GM21381 (cell line): ENCODE measurements around the gene ITGA6.

Experiments used
- ATAC-seq: cut with Tn5 transposase; IDR thresholded peaks from one replicate; pipeline ENCODE4 v1.9.1; 2021; ENCODE audit warnings: mild to moderate bottlenecking, moderate library complexity; ENCODE audit not compliant: unreplicated experiment

ITGA6 gene

GRCh38 chr2:172464400-172465129 is 37.2 kb downstream of the ITGA6 start:
- ATAC-seq: no peak

DNA sequence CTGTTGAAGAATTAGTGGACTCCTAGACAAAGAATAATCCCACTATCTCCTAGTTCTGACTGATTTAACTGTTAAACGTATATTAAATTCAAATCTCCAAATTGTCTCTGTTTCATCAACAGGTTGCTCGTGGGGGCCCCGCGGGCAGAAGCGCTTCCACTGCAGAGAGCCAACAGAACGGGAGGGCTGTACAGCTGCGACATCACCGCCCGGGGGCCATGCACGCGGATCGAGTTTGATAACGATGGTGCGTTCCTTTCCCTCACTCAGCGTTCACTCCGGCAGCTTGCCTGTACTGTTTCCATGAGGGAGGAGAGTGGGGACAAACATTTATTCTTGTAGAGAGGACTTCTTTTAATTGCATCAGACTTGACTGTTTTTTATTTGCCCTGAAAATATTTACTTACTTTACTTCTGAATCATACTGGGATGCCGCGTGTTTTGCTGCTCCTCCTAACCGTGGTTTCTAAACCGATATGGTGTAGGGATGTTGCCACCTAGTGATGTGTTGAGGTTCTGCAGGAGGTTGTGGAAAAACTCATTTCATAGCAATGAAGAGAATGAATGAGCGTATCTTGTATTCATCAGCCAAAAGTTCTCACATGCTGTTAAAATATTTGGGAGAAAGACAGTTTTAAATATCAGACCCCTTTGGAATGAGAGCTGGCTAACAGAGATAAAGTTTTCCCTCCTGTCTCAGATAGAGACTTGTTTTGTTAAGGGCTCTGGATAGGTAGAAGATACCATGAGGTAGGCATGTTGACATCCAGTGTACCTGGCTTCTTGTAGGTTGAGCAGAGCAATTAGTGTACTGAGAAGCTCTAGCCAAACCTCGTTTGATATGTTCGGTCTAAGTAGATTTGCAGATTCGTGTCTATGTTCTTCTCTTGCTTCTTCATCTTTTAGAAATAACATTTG is 38.3 kb downstream of the ITGA6 start:
- ATAC-seq: no peak

DNA sequence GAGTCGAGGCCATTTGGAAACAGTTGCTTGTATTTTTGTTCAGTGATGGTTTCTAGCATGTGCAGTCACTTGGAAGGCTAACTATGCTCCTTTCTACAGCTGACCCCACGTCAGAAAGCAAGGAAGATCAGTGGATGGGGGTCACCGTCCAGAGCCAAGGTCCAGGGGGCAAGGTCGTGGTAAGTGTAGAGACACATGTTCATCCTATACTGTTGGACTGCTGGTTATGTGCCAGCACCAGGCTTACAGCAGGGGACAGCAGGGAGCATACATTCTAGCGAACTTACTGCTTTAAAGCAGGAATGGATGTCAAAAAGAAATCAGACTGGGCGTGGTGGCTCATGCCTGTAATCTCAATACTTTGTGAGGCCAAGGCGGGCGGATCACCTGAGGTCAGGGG is 40.0 kb downstream of the ITGA6 start:
- no peak for ATAC-seq

GRCh38 chr2:172470958-172471922 is 43.9 kb downstream of the ITGA6 start:
- no peak for ATAC-seq

GRCh38 chr2:172472446-172473033 is 45.2 kb downstream of the ITGA6 start:
- no peak for ATAC-seq

GRCh38 chr2:172473167-172473566 is 45.8 kb downstream of the ITGA6 start:
- ATAC-seq: no peak

DNA sequence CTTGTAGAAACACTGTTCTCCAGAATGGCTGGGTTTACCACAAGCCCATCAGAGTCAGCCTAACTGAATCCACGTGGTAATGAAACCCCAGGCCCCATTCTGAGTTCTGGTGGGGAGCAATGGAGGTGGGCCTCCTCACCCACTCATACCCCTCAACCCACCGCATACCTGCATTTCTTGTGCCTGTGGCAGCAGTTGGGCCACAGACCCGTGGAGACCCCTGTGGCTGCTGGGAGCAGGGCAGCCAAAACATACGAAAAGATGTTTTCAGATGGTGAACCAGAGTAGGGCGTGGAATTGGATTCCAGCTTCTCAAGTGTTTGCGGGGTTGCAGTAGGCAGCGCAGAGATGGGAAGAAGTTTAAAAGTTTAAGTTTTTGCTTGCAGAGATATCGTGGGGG is 51.0 kb downstream of the ITGA6 start:
- no peak for ATAC-seq

DNA sequence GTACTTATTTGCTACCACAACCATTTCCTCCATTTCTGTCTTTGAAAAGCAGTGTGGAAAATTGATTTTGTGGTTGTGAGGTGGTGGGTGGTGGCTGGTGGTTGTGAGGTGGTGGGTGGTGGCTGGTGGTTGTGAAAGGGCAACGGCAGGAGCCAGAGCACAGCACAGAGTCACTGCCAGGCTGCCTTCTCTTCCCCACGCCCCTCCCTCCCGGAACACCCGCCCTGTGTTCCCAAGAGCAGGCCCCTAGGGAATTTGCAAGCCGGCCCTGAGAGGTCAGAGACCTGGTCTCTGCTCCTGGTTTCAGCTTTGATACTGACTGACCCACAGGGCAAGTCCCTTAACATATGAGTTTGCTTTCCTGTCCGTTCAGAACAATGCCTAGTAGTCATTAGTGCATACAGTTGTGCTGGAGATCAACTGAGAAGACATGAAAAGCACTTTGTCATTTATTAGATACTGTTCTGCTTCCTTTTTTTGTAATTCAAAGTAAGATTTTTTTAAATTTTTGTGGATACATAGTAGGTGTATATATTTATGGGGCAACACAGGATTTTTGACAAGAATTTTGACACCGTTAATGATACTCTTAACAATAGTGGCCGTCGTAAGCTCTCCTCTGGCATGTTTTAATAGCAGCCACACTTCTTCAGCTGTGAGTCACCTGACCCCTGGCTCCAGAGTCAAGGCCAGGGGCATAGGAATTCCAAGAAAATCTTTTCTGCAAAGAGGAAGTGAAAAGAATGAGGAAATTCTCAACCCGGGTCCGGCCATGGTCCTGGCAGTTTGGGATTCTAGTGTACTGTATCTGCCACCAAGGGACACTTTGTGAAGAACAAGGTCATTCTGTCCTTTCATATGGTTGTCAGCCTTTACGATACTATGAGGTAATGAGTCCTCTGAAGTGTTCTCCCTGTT is 53.2 kb downstream of the ITGA6 start:
- no peak for ATAC-seq

GRCh38 chr2:172481507-172482262 is 54.3 kb downstream of the ITGA6 start:
- no peak for ATAC-seq

DNA sequence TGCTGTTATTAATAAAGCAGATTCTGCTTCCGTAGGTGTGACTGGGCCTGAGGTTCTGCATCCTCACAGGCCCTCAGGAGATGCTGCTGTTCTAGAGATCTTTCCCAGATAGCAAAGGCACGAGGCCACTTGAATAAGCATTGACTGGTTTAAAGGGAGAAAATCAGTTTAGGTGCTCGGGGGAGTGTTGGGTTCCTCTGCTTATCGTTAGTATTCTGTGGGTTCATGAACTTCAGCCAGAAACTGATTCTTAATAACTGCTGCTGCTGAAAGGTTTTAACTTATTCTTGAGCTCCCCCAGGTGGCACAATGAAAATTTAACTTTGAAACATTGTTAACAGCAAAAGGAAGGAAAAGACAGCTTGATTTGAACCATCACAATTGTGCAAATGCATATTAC is 56.9 kb downstream of the ITGA6 start:
- ATAC-seq: no peak

DNA sequence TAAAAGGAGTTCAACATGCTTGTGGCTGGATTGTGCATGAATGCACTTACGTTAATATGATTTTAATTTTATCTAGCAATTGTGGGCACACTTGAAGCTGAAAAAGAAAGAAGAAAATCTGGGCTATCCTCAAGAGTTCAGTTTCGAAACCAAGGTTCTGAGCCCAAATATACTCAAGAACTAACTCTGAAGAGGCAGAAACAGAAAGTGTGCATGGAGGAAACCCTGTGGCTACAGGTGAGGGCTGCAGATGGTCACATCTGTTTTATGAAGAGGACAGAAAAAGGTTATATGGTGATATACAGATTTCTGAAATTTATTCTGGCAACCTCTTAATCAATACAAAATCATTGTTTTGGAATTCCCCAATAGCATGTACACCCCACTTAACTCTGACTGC is 57.3 kb downstream of the ITGA6 start:
- no peak for ATAC-seq

- ATAC-seq: no peak
These were observed 61.2 kb downstream of the ITGA6 start for GRCh38 chr2:172488556-172488955.

DNA sequence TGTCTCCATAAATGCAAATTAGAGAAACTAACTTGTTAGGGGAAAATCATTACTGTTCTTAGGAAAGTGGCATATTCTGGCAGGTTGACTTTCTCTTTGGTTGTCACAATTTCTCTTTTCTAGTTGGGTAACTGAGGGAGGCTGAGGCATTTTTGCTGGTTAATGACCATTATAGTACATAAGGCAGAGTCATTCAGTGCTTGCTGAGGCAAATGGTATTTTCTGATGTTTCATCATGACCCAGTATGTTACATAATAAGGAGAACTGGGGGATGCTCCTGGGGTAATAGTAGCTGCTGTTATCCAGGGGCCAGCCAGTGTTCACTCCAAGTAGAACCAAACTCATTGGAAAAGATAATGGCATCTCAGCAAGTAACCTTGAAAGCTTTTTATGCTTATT is 62.3 kb downstream of the ITGA6 start:
- no peak for ATAC-seq

- no peak for ATAC-seq
These were observed 68.8 kb downstream of the ITGA6 start for GRCh38 chr2:172496160-172496608.

- ATAC-seq: no peak
These were observed 79.8 kb downstream of the ITGA6 start for GRCh38 chr2:172507199-172507598.

GRCh38 chr2:172510088-172510487 is 82.7 kb downstream of the ITGA6 start:
- no peak for ATAC-seq

- no peak for ATAC-seq
These were observed 83.2 kb downstream of the ITGA6 start for GRCh38 chr2:172510548-172510947.

DNA sequence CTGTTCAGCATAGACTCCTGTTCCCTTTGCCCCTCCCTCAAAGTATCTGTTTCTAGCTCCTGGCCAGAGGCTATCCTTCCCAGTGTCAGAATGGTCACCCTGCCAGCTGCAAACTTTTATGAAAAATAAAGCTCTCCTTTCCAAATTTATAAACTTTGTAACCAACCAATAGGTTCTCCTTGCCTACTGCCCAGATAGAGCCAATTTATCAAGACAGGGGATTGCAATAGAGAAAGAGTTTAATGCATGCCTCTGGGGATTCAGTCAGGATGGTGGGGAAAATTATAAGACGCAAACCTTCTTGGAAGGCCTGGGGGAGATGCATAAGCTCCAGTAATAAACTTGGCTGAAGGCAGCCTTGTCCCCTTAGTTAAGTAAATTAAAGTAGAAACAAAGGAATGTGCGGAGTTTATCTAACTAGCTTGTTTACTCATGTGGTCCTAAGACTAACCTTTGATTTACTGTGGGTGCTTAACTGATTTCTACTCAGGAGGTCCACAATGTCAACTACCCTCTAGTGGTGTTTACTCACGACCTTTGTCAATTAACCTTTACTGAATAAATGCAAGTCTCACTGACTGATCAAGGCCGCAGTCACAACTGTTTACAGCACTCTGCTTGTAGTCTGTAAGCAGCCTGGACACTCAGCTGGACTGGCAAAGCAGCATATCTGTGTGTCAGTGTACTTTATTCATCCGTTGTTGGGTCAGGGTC is 85.6 kb downstream of the ITGA6 start:
- no peak for ATAC-seq
